Smooth muscle cell (in vitro differentiated cells): ENCODE measurements around the gene TGFB1I1. TPM values are rescaled to one million over a fixed set of nuclear protein-coding genes. Genes with fewer than 3 reads are reported as not detected.
A peak's percentile ranks its signal among the peaks of the same experiment; 100 is the strongest.

Experiments used
- DNase-seq: peaks from one replicate; lab custom pipeline; 2025; ENCODE audit not compliant: unreplicated experiment; lab: John Stamatoyannopoulos, UW
- H2AFZ ChIP-seq: fragments of 200-600 bp; sonication (generic); 2 replicates; pipeline ENCODE4 v1.6.0; 2016; ENCODE audit warnings: antibody characterized with exemption, low read depth, mild to moderate bottlenecking
- H3F3A ChIP-seq: fragments of 200-600 bp; sonication (generic); 2 replicates; pipeline ENCODE4 v1.6.0; 2017; ENCODE audit warnings: antibody characterized with exemption, low read depth
- H3K27ac ChIP-seq: fragments of 200-600 bp; sonication (generic); 2 replicates; pipeline ENCODE4 v1.5.1; 2016; ENCODE audit warnings: low read depth, mild to moderate bottlenecking
- H3K27me3 ChIP-seq: fragments of 200-600 bp; sonication (generic); 2 replicates; pipeline ENCODE4 v1.6.1; 2016; ENCODE audit warnings: low read depth, mild to moderate bottlenecking
- H3K36me3 ChIP-seq: fragments of 200-600 bp; sonication (generic); 2 replicates; pipeline ENCODE4 v1.5.1; 2016; ENCODE audit warnings: low read depth
- H3K4me1 ChIP-seq: fragments of 200-600 bp; sonication (generic); 2 replicates; pipeline ENCODE4 v1.5.1; 2016; ENCODE audit warnings: low read depth
- H3K4me2 ChIP-seq: fragments of 200-600 bp; sonication (generic); 2 replicates; pipeline ENCODE4 v1.6.0; 2016; ENCODE audit warnings: mild to moderate bottlenecking
- H3K4me3 ChIP-seq: fragments of 200-600 bp; sonication (generic); 2 replicates; pipeline ENCODE4 v1.5.1; 2016; ENCODE audit warnings: mild to moderate bottlenecking
- H3K79me2 ChIP-seq: fragments of 200-600 bp; sonication (generic); 2 replicates; pipeline ENCODE4 v1.6.0; 2016; ENCODE audit warnings: low read depth, mild to moderate bottlenecking
- H3K9ac ChIP-seq: fragments of 200-600 bp; sonication (generic); 2 replicates; pipeline ENCODE4 v1.6.0; 2016; ENCODE audit warnings: low read depth
- H3K9me3 ChIP-seq: fragments of 200-600 bp; sonication (generic); replicated peaks from 2 replicates; pipeline ENCODE4 v1.5.1; 2016; ENCODE audit warnings: low read depth
- H4K20me1 ChIP-seq: fragments of 200-600 bp; sonication (generic); 2 replicates; pipeline ENCODE4 v1.6.0; 2016; ENCODE audit warnings: low read depth
- CTCF ChIP-seq: fragments of 200-600 bp; sonication (generic); IDR thresholded peaks from 2 replicates; pipeline ENCODE4 v1.5.1; 2017; ENCODE audit warnings: borderline replicate concordance, mild to moderate bottlenecking, antibody characterized with exemption; ENCODE audit not compliant: insufficient read depth, poor library complexity, severe bottlenecking
- WGBS: methylation state at CpG from one replicate; pipeline ENCODE4 v1.1.7; 2016; ENCODE audit warnings: low lambda C conversion rate; 5-methylcytosine and 5-hydroxymethylcytosine counted together
- polyA plus RNA-seq: library from polyadenylated mRNA; unstranded; fragments of >200 nt; fragmentation: Nextera tagmentation; extraction: Ambion mirVana; gene quantifications from 2 replicates; pipeline ENCODE4 v1.2.1, GENCODE V29; 2016
- total RNA-seq: library from RNA; depleted of rRNA; stranded (reverse); fragments of >200 nt; gene quantifications from 2 replicates; pipeline ENCODE4 v1.2.3, GENCODE V29; 2014

The TGFB1I1 gene
- total and polyA plus RNA-seq, 2 experiments from 2014 or later, result 73.0 to 203 TPM

GRCh38 chr16:31484491-31485171, 12.7 kb downstream of the TGFB1I1 start:
- no peak overlapping the region for H2AFZ ChIP-seq

GRCh38 chr16:31485571-31485970, 13.6 kb downstream of the TGFB1I1 start:
- H3K36me3 ChIP-seq, result no peaks in the 10 kb centered on the region
- no peaks in the 10 kb centered on the region for H3K79me2 ChIP-seq
- H2AFZ ChIP-seq, result no peak overlapping the region
- WGBS, result 94% methylated on average over 17 of the region's 17 CpGs
- no peak for TF ChIP-seq CTCF
- peaks cover 6% of the 10 kb centered on the region for H4K20me1 ChIP-seq
- peaks cover 32% of the 10 kb centered on the region for H3K27me3 ChIP-seq
- H3K9me3 ChIP-seq, result no peaks in the 10 kb centered on the region
- no peak overlapping the region for H3K4me3 ChIP-seq
- DNase-seq, result no peak
- no peak overlapping the region for H3K9ac ChIP-seq
- H3K4me1 ChIP-seq, result peaks cover 8% of the 10 kb centered on the region
- H3K27ac ChIP-seq, result no peak overlapping the region
- H3K4me2 ChIP-seq, result no peak overlapping the region
- H3F3A ChIP-seq, result no peaks in the 10 kb centered on the region

More at GRCh38 chr16:31484491-31485171, 12.7 kb downstream of the TGFB1I1 start:
- peaks cover 3% of the 10 kb centered on the region for H3F3A ChIP-seq
- no peak overlapping the region for H3K4me3 ChIP-seq
- no peaks in the 10 kb centered on the region for H3K9me3 ChIP-seq
- DNase-seq, result no peak
- WGBS, result 39% methylated on average over 13 of the region's 14 CpGs
- H3K36me3 ChIP-seq, result no peaks in the 10 kb centered on the region
- TF ChIP-seq CTCF, result no peak
- H3K27ac ChIP-seq, result no peak overlapping the region
- peaks cover 8% of the 10 kb centered on the region for H3K4me1 ChIP-seq
- H3K79me2 ChIP-seq, result no peaks in the 10 kb centered on the region
- H3K27me3 ChIP-seq, result peaks cover 32% of the 10 kb centered on the region
- H3K4me2 ChIP-seq, result peak overlapping the region; percentile 22
- no peak overlapping the region for H3K9ac ChIP-seq
- peaks cover 5% of the 10 kb centered on the region for H4K20me1 ChIP-seq

- H3K4me2 ChIP-seq, result no peak overlapping the region
- peaks cover 8% of the 10 kb centered on the region for H3K4me1 ChIP-seq
- peaks cover 32% of the 10 kb centered on the region for H3K27me3 ChIP-seq
- DNase-seq, result no peak
- 98% methylated on average over 5 of the region's 5 CpGs for WGBS
- no peaks in the 10 kb centered on the region for H3K36me3 ChIP-seq
- no peaks in the 10 kb centered on the region for H3F3A ChIP-seq
- no peak overlapping the region for H3K27ac ChIP-seq
- TF ChIP-seq CTCF, result no peak
- no peak overlapping the region for H3K9ac ChIP-seq
- H3K4me3 ChIP-seq, result no peak overlapping the region
- peaks cover 6% of the 10 kb centered on the region for H4K20me1 ChIP-seq
- no peaks in the 10 kb centered on the region for H3K9me3 ChIP-seq
- H3K79me2 ChIP-seq, result no peaks in the 10 kb centered on the region
- H2AFZ ChIP-seq, result no peak overlapping the region
These were observed 14.1 kb downstream of the TGFB1I1 start for GRCh38 chr16:31486045-31486444.

- Histone ChIP-seq H3K4me1 (peaks cover 8% of the 10 kb centered on the region), H3K27me3 (peaks cover 32% of the 10 kb centered on the region), H3K9me3 (no peaks in the 10 kb centered on the region), H3K36me3 (no peaks in the 10 kb centered on the region), H3K79me2 (no peaks in the 10 kb centered on the region), H2AFZ (no peak overlapping the region), H4K20me1 (peaks cover 6% of the 10 kb centered on the region), H3K4me2 (peak overlapping the region; percentile 99), H3F3A (no peaks in the 10 kb centered on the region), H3K27ac (no peak overlapping the region), H3K9ac (no peak overlapping the region), H3K4me3 (peak overlapping the region; percentile 60)
- WGBS, result 14% methylated on average over 48 of the region's 48 CpGs
- no peak for DNase-seq
- no peak for TF ChIP-seq CTCF
These were observed 15.2 kb downstream of the TGFB1I1 start for GRCh38 chr16:31487071-31487719.
